NCI-H2029 (cell line): Measurements from ENCODE around the gene SLC17A9.
"Not testable (repeated sequence)": the region's sequence is repeated elsewhere in the genome, so short reads cannot be mapped to it uniquely, and the experiment has no call there.

ENCODE experiments used
- DNase-seq: peaks from one replicate; lab custom pipeline; 2025; lab: John Stamatoyannopoulos, UW

The SLC17A9 gene

DNA sequence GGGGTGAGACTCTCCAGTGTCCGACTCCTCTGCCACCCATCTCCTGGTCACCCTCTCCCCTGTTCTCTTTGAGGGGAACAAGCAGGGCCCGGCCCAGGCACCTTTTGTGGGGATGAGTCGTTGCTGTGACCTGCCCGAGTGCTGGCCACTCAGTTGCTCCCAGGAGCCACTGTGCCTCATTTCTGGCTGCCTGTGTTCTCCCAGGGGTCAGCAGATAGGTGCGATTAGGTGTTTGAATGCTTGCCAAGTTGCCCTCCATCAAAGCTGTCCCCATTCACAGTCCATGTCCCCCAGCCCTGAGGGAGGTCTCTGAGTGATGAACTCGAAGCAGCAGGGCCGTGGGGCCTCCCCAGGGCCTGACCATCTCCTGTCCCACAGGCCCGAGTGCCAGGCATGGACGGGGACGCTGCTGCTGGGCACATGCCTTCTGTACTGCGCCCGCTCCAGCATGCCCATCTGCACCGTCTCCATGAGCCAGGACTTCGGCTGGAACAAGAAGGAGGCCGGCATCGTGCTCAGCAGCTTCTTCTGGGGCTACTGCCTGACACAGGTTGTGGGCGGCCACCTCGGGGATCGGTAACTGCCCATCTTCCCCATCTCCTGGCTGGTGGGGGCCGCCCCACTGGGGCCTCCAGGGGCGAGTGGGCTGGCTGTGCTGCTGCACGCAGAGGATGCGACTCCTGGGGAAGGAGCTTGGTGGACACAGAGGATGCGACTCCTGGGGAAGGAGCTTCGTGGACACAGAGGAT is 4.1 kb downstream of the SLC17A9 start:
- no peak for DNase-seq

DNA sequence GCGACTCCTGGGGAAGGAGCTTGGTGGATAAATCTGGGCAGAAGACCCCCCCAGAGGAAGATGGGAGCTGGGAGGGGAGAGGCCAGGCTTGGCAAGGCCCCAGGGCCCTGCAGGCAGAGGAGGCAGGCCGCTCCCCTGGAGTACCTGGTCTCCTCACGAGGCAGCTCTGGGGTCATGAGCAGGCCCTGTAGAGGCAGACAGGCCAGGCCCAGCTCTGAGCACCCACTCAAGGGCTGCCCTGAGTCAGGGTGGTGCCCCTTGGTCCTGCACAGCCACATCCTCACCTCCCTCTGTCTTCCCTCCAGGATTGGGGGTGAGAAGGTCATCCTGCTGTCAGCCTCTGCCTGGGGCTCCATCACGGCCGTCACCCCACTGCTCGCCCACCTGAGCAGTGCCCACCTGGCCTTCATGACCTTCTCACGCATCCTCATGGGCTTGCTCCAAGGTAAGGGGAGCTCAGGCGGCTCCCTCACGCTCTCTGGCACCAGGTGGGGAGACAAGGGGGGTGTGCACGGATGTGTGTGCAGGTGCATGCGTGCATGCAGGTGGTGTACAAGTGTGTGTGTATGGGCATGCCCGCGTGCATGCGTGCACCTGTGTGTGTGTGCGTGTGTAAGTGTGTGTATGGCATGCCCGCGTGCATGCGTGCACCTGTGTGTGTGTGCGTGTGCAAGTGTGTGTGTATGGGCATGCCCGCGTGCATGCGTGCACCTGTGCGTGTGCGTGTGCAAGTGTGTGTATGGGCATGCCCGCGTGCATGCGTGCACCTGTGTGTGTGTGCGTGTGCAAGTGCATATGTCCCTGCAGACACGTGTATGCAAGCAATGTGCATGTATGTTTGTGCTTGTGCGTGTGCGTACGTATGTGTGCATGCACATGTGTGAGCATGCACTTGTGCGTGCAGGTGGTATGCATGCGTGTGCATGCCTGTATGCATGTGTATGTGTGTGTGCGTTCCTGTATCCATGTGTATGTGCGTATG is 4.9 kb downstream of the SLC17A9 start:
- no peak for DNase-seq

DNA sequence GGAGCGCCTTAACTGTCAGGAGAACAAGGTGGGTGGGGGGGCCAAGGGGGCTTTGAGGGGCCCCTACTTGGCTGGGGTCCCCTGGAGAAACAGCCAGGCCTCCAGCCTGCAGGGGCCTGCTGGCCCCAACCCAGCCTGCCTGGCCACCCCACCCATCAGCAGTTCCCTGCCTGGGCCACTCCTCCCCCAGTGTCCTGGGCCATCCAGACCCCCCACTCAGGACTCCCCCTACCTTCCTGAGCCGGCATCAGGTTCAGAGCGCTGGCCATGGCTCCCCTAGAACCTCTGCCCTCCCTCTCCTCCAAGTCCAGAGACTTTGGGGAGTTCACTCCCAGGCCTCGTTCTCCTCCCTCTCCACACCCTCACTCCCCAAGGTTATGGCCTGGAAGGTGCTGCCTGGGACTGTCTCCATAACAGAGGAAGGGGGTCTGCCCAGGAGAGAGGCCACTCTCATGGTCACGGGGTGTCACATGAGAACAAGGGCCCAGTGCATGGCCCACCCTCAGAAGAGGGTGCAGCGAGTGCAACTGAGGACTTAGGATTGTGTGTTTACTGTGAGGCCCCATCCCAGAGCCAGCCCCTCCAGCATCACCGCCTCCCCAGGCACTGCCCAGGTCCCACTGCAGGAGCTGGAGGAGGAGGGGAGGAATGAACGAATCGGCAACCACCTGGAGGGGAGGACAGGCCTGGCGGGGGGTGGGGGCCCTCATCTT is 6.0 kb downstream of the SLC17A9 start:
- DNase-seq, result no peak

DNA sequence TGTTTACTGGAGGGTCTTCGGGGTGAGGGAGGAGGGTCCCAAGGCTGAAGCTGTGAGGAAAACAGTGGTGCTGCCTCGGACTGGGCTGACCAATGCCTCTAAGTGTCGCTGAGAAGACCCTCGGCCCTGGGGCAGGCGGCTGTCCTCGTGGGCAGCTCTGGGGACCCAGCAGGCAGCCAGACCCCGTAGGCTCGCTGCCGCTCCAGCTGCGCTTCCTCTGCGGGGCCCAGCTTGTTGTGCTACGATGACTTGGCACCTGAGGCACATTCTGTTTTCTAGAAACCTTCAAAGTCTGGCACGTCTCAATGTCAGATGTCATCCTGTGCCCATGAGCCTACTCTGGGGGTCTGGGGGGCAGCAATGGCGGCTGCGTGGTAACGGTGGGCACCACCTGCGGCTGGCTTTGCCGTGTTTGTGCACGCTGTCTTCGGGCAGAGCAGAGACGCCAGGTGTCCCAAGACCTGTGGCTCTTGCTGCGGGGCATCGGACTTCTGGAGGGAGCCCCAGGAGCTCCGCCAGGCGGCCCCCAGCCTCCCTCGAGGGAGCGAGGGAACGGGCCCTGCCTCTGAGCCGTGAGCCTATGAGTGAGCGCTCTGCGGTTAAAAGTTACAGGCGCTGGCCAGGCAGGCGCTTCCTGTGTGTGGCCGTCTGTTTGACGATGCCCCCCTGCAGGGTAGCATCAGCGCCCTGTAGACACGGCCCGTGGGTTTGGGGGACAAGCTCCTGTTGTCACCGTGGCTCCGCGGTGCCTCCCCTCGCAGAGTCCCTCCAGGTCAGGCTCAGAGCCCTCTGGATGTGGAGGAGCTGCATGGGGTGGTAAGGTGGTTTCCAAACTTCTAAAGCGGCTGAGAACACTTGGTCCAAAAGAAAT is 6.8 kb downstream of the SLC17A9 start:
- no peak for DNase-seq

DNA sequence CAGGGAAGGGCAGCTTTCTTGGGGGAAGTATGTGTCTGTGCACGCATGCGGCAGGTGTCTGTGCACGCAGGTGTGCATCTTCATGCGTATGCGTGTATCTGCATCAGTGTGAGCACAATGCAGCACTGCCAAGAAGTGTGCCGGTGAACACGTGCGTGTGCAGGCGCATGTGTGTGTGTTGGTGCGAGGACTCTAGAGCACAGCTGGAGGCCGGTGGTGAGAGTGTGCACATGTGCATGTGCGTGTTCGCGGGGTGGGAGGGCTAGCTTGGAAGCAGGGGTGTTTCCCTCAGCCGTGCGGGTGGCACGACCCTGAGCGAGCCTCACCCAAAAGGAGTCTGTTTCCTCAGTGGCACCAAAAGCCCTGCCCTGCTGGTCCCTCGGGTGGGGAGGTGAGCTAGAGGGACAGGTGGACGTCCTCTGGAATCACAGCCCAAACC is 7.5 kb downstream of the SLC17A9 start:
- no peak for DNase-seq

DNA sequence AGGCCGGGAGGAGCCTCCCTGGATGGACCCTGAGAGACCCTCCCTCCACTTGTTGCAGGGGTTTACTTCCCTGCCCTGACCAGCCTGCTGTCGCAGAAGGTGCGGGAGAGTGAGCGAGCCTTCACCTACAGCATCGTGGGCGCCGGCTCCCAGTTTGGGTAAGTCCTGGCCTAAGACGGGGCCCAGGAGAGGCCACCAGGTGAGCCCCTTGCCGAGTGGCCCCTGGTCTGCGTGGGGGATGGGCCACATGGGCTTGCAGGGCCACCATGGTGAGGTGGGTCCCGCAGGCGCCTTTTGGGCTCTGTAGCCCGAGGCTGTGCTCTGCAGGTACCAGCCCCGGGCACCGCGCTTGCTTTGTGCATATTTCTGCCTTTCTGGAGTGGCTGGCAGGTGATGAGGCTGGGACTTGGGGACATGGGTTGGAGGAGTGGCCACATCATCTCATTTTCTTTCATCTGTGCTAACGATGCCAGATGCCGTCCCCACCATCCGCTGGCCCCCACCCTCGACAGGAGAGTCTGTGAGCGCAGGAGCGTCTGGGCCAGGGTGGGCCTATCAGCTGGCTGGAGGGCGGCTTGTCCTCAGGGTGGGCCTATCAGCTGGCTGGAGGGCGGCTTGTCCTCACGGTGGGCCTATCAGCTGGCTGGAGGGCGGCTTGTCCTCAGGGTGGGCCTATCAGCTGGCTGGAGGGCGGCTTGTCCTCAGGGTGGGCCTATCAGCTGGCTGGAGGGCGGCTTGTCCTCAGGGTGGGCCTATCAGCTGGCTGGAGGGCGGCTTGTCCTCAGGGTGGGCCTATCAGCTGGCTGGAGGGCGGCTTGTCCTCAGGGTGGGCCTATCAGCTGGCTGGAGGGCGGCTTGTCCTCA is 8.2 kb downstream of the SLC17A9 start:
- DNase-seq, result not testable (repeated sequence)

DNA sequence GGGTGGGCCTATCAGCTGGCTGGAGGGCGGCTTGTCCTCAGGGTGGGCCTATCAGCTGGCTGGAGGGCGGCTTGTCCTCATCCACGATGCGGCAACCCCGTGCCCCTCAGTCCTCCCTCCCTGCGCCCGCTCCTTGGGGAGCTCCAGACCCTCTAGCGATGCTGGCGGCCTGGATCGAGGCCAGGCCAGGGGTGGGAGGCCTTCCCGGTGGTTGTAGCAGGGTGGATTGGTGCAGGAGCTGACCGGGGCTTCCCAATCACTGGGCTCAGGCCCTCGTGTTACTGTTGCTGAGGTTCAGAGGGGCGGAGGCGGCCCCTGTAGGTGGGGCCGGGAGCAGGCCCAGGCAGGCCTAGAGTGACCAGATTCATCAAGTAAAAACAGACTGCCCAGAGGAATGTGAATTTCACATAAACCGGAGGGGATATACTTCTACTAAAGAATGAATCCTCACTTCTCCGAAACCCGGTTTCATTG is 8.8 kb downstream of the SLC17A9 start:
- DNase-seq, result no peak

DNA sequence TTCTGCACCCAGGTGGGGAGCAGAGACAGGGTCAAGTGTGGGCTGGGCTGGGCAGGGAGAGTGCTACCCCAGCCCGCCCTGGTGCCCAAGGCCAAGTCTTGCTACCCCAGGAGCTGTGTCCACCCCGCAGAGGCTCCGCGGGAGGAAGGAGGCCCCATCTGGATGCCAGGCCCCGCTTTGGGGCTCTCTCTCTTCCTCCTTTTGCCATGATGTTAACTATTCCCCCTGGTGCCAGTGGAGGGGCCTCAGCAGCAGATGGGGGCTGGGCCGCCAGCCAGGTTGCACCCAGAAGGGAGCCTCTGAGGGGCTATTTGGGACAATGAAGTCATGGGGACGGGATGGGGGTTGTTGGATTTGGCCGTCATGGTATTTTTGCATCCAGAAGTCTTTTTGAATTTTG is 9.3 kb downstream of the SLC17A9 start:
- DNase-seq, result no peak

DNA sequence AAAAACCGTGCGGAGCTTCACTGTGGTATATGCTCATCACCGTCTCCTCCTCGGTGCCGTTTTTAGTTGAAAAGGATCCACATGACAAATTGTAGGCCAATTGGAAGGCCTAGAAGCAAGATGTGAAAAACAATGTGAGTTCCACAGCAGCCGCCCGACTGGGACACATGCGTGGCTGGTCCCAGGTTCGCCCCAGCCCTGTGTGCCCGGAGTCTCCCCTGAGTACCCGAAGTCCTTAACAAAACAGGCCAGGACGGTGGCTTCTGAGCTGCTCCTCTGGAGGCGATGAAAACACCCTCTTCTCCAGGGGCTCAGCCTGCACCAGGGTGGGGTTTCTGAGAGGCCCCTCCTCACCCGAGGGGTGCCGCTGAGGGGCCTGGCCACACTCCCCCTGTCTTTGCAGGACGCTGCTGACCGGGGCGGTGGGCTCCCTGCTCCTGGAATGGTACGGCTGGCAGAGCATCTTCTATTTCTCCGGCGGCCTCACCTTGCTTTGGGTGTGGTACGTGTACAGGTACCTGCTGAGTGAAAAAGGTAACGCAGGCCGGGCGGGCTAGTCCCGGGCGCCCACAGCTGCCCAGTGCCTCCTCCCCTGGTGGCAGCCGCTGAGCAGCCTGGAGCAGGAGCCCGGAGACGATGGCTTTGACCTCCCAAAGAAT is 9.8 kb downstream of the SLC17A9 start:
- no peak for DNase-seq

DNA sequence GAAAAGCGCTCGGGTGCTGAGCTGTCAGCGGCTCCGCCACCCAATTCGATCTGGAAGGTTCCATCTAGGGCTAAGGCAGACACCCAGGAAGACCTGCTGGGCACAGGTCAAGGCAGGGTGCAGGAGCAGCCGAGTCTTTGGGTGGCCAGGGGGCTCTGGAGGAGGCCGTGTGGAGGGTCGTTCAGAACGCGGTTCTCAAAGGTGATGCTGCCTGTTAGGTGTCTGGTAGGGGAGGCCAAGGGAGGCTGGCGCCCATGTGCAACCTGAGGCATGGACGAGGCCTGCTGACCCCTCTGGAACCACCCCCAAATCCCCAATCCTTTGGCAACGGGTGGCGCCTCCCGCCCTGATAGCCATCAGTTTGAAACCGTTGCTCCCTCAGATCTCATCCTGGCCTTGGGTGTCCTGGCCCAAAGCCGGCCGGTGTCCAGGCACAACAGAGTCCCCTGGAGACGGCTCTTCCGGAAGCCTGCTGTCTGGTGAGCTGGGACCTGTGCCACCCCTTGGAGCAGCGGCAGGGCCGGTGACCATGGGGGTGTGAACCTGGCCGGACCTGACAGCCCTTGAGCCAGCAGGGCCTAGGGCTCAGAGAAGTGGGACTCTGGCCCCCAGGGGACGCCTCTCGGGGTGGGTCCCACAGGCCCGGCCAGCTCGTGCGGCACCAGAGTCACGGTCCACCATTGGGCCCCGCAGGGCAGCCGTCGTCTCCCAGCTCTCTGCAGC is 10.5 kb downstream of the SLC17A9 start:
- no peak for DNase-seq

DNA sequence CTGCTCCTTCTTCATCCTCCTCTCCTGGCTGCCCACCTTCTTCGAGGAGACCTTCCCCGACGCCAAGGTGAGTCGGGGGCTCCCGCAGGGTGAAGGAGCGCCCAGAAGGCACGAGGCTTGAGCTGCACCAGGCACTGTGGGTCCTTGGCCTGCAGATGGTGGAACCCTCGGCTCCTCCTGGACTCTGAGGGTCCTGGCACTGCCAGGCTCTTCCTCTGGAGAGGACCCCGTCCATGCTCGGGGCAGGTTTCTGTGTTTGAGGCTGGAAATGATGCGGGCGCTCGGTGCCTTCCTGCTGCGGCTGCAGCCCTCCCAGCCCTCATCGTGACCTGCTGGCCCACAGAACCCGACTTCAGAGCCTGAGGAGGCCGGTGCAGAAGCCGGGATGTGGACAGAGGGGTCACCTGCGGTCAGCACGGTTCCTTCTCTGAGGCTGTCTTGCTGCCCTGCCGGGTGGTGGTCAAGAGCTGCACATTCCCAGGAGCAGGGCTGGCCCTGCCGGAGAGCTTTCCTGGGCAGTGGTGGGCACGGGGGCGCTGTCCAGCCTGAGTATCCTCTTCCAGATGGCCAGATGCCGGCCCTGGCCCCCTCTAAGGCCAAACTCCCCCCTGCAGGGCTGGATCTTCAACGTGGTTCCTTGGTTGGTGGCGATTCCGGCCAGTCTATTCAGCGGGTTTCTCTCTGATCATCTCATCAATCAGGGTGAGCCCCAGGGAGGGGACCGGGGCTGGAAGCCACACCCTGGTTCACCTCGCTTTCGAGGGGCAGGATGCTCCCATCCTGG is 11.3 kb downstream of the SLC17A9 start:
- DNase-seq, result no peak

DNA sequence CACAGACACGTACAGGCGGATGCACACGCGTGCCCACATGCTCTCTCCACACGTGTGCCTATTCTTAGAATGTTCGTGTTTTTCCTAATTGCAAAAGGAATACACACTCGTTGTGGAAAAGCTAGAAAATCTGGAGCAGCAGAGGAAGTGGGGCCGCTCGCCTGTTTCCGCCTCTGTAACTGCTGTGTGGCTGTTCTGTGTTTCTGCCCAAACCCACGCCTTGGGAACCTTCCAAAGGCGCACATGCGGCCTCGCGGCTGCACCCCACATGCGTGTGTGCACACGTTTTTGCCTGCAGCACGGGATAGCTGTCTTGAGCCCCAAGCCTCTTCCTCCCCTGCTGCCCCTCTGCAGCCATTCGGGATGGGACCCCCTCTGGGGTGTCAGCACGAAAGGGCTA is 12.2 kb downstream of the SLC17A9 start:
- no peak for DNase-seq

DNA sequence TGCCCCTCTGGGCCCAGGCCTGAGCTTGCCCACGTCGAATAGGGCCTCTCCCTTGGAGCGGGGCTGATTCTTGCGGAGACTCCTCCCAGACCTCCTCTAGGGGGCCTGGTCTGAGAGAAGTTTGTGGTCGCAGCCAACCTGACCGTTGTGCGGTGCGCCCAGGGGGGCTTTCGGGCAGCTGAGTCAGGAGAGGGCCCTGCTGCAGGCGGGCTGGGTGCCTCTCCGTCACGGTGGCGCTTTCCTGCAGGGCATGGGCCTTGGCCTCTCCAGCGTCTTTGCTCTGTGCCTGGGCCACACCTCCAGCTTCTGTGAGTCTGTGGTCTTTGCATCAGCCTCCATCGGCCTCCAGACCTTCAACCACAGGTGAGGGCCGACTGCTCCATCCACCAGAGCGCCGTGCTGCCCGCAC is 12.9 kb downstream of the SLC17A9 start:
- DNase-seq, result no peak

DNA sequence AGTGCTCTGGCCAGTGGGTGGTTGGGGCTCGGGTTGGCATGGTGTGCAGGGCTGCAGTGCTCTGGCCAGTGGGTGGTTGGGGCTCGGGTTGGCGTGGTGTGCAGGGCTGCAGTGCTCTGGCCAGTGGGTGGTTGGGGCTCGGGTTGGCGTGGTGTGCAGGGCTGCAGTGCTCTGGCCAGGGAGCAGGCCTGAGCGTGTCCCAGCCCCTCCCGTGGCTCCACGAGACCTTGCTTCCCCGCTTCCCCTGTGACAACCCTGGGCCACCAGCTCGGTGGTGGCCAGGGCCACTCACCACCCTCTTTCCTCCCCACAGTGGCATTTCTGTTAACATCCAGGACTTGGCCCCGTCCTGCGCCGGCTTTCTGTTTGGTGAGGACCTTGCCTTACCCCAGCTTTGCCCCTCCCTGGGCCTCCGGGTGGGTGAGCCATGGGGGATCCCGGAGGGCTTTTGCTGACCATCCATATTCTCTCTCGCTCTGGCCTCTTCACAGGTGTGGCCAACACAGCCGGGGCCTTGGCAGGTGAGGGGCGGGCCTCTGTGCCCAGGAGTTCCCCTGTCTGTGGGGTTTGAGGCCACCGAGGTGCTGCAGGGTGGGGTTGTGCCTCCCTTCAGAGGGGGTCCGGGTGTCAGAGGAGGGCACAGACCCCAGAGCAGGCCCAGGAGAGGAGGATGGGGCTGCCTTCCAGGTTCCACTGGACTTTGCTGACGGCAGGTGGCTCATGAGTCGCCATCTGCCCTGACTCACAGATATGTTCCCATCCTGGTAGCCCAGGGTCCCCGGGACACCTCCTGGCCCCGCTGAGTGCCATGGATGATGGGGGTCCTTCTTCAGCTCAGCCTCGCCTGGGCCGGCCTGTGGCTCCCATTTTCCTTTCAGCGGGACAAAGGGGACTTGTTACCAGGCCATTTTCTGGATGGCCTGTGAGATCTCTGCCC is 14.0 kb downstream of the SLC17A9 start:
- no peak for DNase-seq

DNA sequence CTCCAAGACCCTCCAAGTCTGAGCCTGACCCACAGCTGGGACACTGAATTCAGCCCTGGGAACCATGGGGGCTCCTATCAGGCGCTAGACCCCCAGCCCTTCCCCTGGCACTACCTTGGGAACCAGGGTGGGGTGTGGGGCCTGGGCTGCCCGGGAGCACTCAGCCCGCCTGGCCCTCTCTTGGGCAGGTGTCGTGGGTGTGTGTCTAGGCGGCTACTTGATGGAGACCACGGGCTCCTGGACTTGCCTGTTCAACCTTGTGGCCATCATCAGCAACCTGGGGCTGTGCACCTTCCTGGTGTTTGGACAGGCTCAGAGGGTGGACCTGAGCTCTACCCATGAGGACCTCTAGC is 14.6 kb downstream of the SLC17A9 start:
- DNase-seq, result no peak

DNA sequence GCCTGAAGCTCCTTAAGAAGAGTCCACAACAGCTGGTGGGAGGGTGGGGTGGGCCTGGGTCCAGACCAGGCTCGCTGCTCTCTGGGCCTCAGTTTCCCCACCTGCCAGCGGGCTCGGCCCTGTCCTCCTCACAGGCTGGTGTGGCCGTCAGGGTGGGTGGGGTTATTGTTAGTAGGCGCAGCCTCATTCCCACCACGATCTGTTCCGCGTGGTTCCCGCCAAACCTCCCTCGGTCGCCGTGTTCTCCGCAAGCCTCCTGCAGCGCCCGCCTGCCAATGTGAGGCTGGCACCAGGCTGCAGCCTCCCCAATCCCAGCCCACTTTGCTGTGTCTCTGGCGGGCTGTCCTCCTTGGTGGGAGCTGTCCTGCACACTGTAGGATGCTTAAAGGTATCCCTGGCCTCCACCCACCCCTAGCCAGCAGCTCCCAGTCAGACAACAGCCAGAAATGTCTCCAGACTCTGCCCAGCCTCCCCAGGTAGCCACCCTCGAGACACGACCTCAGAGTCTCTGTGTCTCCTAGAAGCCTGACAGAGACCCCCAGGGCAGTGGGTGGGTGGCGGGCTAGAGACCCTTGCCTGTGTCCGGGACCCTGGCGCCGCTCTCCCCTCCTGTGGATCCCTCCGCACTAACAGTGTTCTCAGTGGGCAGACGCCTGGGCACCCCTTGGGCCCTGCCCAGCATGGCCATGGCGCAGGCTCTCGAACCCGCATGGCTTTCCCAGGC is 15.3 kb downstream of the SLC17A9 start:
- no peak for DNase-seq
